IPS DF 6.9 (cell line): ENCODE results near the gene UBFD1.
"Not testable (repeated sequence)": the region's sequence is repeated elsewhere in the genome, so short reads cannot be mapped to it uniquely, and the experiment has no call there.

Experiments
- DNase-seq: peaks from one replicate; pipeline ENCODE4 v3.0.0-alpha.2; 2013; ENCODE audit warnings: low read depth, low spot score
- H3K27ac ChIP-seq: one replicate; pipeline ENCODE4 v1.5.1; 2013; ENCODE audit warnings: low read length, control low read depth
- H3K27me3 ChIP-seq: 2 replicates; pipeline ENCODE4 v1.6.1; 2013; ENCODE audit warnings: mild to moderate bottlenecking, low read length; ENCODE audit not compliant: control insufficient read depth, insufficient read depth
- H3K36me3 ChIP-seq: 2 replicates; pipeline ENCODE4 v1.6.1; 2013; ENCODE audit warnings: low read length; ENCODE audit not compliant: control insufficient read depth, insufficient read depth
- H3K4me1 ChIP-seq: 2 replicates; pipeline ENCODE4 v1.6.1; 2013; ENCODE audit warnings: low read length; ENCODE audit not compliant: control insufficient read depth, insufficient read depth
- H3K4me3 ChIP-seq: 2 replicates; pipeline ENCODE4 v1.5.1; 2013; ENCODE audit warnings: mild to moderate bottlenecking, low read length
- H3K9me3 ChIP-seq: 2 replicates; pipeline ENCODE4 v1.6.1; 2013; ENCODE audit warnings: low read length, inconsistent platforms; ENCODE audit not compliant: control insufficient read depth, insufficient read depth
- WGBS: extraction: QIAGEN DNeasy Blood & Tissue Kit; methylation state at CpG from one replicate; pipeline ENCODE4 v1.1.7; 2013; ENCODE audit warnings: mixed read lengths, missing lambda C conversion rate; ENCODE audit not compliant: insufficient read length, insufficient coverage; 5-methylcytosine and 5-hydroxymethylcytosine counted together

UBFD1 gene

DNA sequence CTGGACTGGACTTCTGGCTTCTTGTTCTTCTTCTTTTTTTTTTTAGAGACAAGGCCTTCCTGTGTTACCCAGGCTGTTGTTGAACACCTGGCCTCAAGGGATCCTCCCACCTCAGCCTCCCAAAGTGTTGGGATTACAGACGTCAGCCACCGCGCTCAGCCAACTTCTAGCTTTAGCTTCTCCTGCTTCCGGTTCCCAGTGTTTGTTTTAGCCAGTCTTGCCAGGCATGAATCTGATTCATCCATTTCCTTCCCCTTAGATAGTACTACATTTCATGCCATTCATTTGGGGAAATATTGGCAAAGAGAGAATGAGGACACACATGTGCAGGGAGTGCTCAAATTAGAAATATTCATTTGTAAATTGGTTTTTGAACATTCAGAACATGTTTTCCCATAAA lies 50.7 kb downstream of the UBFD1 start:
- H3K4me3 ChIP-seq, result no peak overlapping the region
- H3K27me3 ChIP-seq, result no peaks in the 10 kb centered on the region
- H3K36me3 ChIP-seq, result peaks cover 5% of the 10 kb centered on the region; the same call in 1 of the 2 replicates
- H3K9me3 ChIP-seq, result no peaks in the 10 kb centered on the region
- H3K27ac ChIP-seq, result no peak overlapping the region
- no peaks in the 10 kb centered on the region for H3K4me1 ChIP-seq
- no CpG with 5 or more reads among the region's 4 CpGs for WGBS
- DNase-seq, result no peak

- peaks cover 2% of the 10 kb centered on the region; the same call in 1 of the 2 replicates for H3K36me3 ChIP-seq
- no peaks in the 10 kb centered on the region for H3K9me3 ChIP-seq
- H3K4me3 ChIP-seq, result no peak overlapping the region
- H3K27ac ChIP-seq, result no peak overlapping the region
- no peak for DNase-seq
- WGBS, result no CpG with 5 or more reads among the region's 1 CpG
- H3K4me1 ChIP-seq, result no peaks in the 10 kb centered on the region
- H3K27me3 ChIP-seq, result no peaks in the 10 kb centered on the region
Observed at GRCh38 chr16:23609929-23610328, 52.4 kb downstream of the UBFD1 start.

DNA sequence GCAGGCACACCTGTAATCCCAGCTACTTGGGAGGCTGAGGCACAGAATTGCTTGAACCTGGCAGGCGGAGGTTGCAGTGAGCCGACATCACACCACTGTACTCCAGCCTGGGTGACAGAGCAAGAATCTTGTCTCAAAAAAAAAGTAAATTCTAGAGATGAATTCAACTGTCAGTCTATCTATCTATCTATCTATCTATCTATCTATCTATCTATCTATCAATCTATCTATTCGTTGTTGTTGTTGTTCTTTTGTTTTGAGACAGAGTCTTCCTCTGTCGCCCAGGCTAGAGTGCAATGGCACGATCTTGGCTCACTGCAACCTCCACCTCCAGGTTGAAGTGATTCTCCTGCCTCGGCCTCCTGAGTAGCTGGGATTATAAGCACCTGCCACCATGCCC lies 53.4 kb downstream of the UBFD1 start:
- H3K27ac ChIP-seq, DNase-seq, H3K4me1 ChIP-seq, H3K27me3 ChIP-seq, H3K4me3 ChIP-seq, H3K9me3 ChIP-seq, H3K36me3 ChIP-seq: not testable (repeated sequence)
- WGBS, result no CpG with 5 or more reads among the region's 6 CpGs

GRCh38 chr16:23611936-23612335 lies 54.4 kb downstream of the UBFD1 start:
- no peaks in the 10 kb centered on the region for H3K9me3 ChIP-seq
- no peak for DNase-seq
- H3K27ac ChIP-seq, result no peak overlapping the region
- H3K4me3 ChIP-seq, result no peak overlapping the region
- no peaks in the 10 kb centered on the region for H3K4me1 ChIP-seq
- no CpG with 5 or more reads among the region's 3 CpGs for WGBS
- H3K36me3 ChIP-seq, result peaks cover 5% of the 10 kb centered on the region; the same call in 1 of the 2 replicates
- no peaks in the 10 kb centered on the region for H3K27me3 ChIP-seq

DNA sequence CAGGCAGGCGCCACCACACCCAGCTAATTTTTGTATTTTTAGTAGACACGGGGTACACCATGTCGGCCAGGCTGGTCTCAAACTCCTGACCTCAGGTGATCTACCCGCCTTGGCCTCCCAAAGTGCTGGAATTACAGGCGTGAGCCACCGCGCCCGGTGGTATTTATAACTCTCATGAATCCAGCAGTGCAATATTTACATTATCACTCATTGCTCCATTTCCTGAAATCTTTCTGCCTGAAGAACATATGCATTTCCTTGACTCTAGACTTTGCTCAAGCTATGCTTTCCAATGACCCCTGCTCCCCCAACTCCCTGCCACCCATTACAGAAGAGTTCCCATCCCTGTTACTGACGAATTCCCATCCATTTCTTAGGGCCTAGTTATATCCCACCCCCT lies 58.3 kb downstream of the UBFD1 start:
- Histone ChIP-seq H3K27me3 (no peaks in the 10 kb centered on the region), H3K27ac (no peak overlapping the region), H3K4me3 (no peak overlapping the region), H3K36me3 (peaks cover 3% of the 10 kb centered on the region; the same call in 1 of the 2 replicates), H3K4me1 (no peaks in the 10 kb centered on the region), H3K9me3 (no peaks in the 10 kb centered on the region)
- no CpG with 5 or more reads among the region's 9 CpGs for WGBS
- no peak for DNase-seq
